C4-2B (cell line): ENCODE results near the gene AP3S2.
"Not testable (repeated sequence)": the region's sequence is repeated elsewhere in the genome, so short reads cannot be mapped to it uniquely, and the experiment has no call there.

Experiments used
- H3K27ac ChIP-seq: fragments of 450-650 bp; 2 replicates; pipeline ENCODE4 v1.5.1; 2017
- CTCF ChIP-seq: fragments of 450-650 bp; conservative IDR thresholded peaks from 2 replicates; pipeline ENCODE4 v1.5.1; 2017; ENCODE audit warnings: mild to moderate bottlenecking
- ZFX ChIP-seq: fragments of 450-650 bp; IDR thresholded peaks from 2 replicates; pipeline ENCODE4 v1.6.1; 2017

Gene AP3S2

GRCh38 chr15:89839167-89839810 is 54.5 kb downstream of the AP3S2 start:
- H3K27ac ChIP-seq: no peak overlapping the region
- TF ChIP-seq CTCF (no peak), ZFX (no peak)

DNA sequence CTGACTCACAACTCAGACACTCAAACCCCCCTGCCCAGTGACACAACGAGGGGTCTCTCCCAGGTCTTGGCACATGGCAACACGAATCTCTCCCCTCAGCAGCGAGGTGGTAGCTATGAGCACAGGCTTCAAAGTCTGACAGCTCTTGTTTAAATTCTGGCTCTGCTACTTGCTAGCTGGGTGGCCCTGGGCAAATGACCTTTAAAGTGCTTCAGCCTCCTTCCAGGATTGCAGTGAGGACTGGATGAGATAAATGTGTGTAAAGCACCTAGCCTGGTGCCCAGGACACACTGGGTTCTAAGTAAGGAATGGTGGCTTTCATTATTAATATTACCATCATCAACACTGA is 56.0 kb downstream of the AP3S2 start:
- peak overlapping the region; percentile 5; the same call in 1 of the 2 replicates for H3K27ac ChIP-seq
- no peak for TF ChIP-seq ZFX
- TF ChIP-seq CTCF: no peak

DNA sequence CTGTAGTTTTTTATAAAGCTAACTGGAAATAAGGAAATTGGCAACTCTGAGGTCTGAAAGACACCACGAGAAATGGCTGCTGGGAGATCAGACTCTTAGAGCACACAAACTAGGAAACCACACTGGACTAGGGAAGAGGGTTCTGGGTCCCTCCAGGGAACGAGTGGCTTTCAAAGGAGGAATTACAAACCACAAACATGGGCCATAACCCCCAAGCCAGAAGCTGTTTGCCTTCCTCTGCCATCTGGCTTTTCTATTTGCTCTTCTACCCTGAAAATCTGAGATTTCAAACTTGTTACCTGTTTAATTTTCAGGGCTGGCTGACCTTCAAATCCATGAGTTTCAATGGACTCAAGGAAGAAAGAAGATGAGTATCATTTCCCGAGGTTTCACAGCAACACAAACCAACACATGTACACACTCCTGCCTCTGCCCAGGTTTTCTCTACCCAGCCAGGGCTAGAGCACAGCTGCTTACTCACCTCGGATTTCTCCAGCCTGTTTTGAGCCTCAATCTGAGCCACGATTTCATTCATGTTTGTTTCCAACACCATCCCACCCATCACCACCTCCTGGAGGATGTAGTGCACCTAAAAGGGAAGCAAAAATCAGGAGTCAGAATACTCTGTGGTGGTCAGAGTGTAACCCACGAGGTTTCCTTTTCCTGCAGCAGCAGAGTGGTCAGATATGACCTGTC is 56.5 kb downstream of the AP3S2 start:
- TF ChIP-seq CTCF: no peak
- TF ChIP-seq ZFX: no peak
- peak overlapping the region; percentile 5; the same call in 1 of the 2 replicates for H3K27ac ChIP-seq

DNA sequence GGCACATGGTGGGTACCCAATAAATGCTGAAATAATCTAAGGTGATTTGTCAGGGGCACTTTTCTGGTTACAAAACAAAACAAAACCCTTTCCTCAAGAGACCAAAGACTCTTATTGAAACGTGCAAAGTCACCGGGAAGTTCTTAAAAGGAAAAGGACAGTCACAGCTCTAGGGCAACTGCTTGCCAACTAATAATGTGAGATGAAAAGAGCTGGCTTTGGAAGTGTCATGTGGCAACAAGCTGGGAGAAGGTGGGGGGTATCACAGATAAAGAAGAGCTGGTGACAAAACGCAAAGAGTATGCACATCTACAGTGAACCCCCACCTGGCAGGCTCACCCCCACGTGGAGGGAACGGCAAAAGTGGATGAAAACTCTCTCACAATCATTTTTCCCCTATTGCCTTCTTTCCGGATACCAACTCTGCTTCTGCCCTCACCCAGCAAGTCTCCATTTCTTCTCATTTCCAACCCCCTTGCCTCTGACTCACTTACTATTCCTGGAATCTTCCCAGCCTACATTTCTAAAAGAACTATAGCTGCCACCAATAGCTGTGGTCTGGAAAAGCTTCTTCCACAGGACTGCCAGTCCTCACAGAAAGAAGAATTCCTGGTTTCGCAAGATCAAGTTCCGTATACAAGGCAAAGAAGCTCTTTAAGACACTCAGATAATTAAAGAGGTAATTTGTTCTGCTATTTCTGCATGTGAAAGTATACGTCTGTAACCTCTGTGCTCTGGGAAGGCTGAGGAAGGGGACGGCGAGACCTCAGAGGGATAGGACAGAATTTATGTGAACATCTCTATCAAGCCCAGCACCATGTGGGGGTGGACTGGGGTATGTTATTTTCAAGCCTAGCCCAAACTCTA is 57.3 kb downstream of the AP3S2 start:
- H3K27ac ChIP-seq: peak overlapping the region; percentile 5; the same call in 1 of the 2 replicates
- TF ChIP-seq ZFX (no peak), CTCF (no peak)

GRCh38 chr15:89835176-89835564 is 58.6 kb downstream of the AP3S2 start:
- no peak overlapping the region for H3K27ac ChIP-seq
- no peak for TF ChIP-seq CTCF
- no peak for TF ChIP-seq ZFX

DNA sequence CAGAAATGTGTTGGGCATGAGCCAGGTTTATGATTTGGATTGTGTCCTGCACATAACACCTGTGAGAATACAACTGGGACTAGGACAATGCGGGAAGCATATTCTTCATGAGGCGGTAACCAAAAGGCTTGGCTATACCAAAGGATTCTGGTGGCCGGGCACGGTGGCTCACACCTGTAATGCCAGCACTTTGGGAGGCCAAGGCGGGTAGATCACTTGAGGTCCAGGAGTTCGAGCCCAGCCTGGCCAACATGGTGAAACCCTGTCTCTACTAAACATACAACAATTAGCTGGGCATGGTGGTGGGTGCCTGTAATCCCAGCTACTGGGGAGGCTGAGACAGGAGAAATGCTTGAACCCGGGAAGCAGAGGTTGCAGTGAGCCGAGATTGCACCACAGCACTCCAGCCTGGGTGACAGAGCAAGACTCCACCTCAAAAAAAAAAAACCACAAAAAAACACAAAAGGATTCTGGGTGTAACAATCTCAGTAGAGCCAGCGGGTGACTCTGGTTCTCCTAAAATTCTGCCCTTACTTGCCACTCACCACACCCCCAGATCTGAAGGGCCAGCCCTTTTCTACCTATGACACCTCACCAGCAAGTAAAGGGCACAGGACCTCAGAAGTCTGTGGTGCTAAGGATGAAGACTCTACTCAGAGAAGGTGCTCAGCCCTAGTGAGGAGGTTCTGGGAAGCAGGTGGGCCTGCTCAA is 59.2 kb downstream of the AP3S2 start:
- not testable (repeated sequence) for H3K27ac ChIP-seq

GRCh38 chr15:89833966-89834365 is 59.8 kb downstream of the AP3S2 start:
- no peak for TF ChIP-seq ZFX
- no peak for TF ChIP-seq CTCF
- no peak overlapping the region for H3K27ac ChIP-seq
